ENCODE data around the gene PTDSS2. TPM values are rescaled to one million over a fixed set of nuclear protein-coding genes. Genes with fewer than 3 reads are reported as not detected.

The PTDSS2 gene
- total and polyA plus RNA-seq, 2 experiments from 2014 or later = 22.7 to 145 TPM

GRCh38 chr11:473962-474785, 24.1 kb downstream of the PTDSS2 start (continued):
- TF ChIP-seq JUNB (IDR thresholded peaks at IDR 0.05; ENCODE audit: unreplicated experiment) (no peak), ETS1 (IDR thresholded peaks at IDR 0.05) (no peak), ZNF331 (CRISPR knock-in tag; IDR thresholded peaks at IDR 0.05; ENCODE audit: low read depth) (no peak)

- Histone ChIP-seq H3K27ac (ENCODE audit: low read depth) (no peak overlapping the region), H3K4me1 (ENCODE audit: insufficient read depth) (peaks cover 2% of the 10 kb centered on the region; the same call in 1 of the 2 replicates), H3K4me3 (no peak overlapping the region), H3K79me2 (replicated peaks; ENCODE audit: insufficient read depth) (peaks cover 37% of the 10 kb centered on the region), H3K36me3 (ENCODE audit: insufficient read depth) (no peaks in the 10 kb centered on the region), H4K20me1 (replicated peaks; ENCODE audit: insufficient read depth) (no peaks in the 10 kb centered on the region; the same call in 1 of the 2 replicates), H2AFZ (no peak overlapping the region), H3K9me2 (ENCODE audit: insufficient read depth) (no peaks in the 10 kb centered on the region), H3K27me3 (ENCODE audit: insufficient read depth) (no peaks in the 10 kb centered on the region), H3K4me2 (no peak overlapping the region), H3F3A (replicated peaks; ENCODE audit: low read depth) (peaks cover 8% of the 10 kb centered on the region)
- Mint-ChIP-seq H3K27me3 (ENCODE audit: insufficient read depth, low read depth, poor library complexity) (peaks cover 6% of the 10 kb centered on the region), H3K27ac (no peak overlapping the region), H3K4me1 (peaks cover 6% of the 10 kb centered on the region), H3K4me3 (no peak overlapping the region), H3K9me3 (no peaks in the 10 kb centered on the region), H3K36me3 (ENCODE audit: low read depth) (no peaks in the 10 kb centered on the region)
- no peak for DNase-seq (ENCODE audit: low spot score)
- no peak for ATAC-seq
- TF ChIP-seq EZH2 (IDR thresholded peaks at IDR 0.05; ENCODE audit: low read depth, unreplicated experiment) = no peak
- TF ChIP-seq EZH2phosphoT487 (IDR thresholded peaks at IDR 0.05; ENCODE audit: unreplicated experiment) = no peak
- no peak for TF ChIP-seq ZNF114 (CRISPR knock-in tag; IDR thresholded peaks at IDR 0.05)
- no peak for TF ChIP-seq STAT1 (IDR thresholded peaks at IDR 0.05; ENCODE audit: unreplicated experiment)
- TF ChIP-seq POLR2AphosphoS5 (IDR thresholded peaks at IDR 0.05; ENCODE audit: low read depth) = no peak
- TF ChIP-seq NANOG (IDR thresholded peaks at IDR 0.05; ENCODE audit: borderline replicate concordance) = no peak
- TF ChIP-seq ZNF331 (CRISPR knock-in tag; IDR thresholded peaks at IDR 0.05; ENCODE audit: low read depth) = no peak
- no peak for TF ChIP-seq JUNB (IDR thresholded peaks at IDR 0.05; ENCODE audit: unreplicated experiment)
- TF ChIP-seq CREB1 (CRISPR knock-in tag; IDR thresholded peaks at IDR 0.05; ENCODE audit: low read depth) = no peak
- no peak for TF ChIP-seq REST (IDR thresholded peaks at IDR 0.05; ENCODE audit: unreplicated experiment)
- no peak for TF ChIP-seq CTCF (conservative IDR thresholded peaks at IDR 0.05; ENCODE audit: low read depth in 2 of 2)
Observed at GRCh38 chr11:474914-475506, 24.9 kb downstream of the PTDSS2 start.

Data from GM23338 (cell line).